ENCODE results near the gene HRG.

The HRG gene

DNA sequence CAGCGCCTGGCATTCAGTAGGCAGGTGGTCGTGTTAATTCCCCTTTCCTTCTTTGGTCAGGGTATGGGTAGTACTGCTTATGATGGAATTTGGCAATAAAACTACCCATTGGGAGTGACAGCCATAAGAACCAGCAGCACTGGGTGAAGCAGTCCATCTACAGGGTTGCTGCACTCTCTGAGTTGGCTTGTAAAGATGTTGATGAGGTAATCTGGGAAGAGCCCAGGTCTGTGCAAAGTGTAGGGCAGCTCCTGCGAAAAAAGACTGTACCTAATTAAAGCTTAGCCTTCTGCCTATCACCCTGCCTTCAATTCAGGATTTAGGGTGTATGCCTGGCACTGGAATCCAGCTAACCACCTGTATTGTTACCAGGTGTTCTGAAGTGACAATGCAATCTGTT is 30.3 kb upstream of the HRG start:
- Histone ChIP-seq H3K27me3 (ENCODE audit: insufficient read depth, low read length) (no peaks in the 10 kb centered on the region; the same call in 1 of the 2 replicates), H3K9ac (ENCODE audit: low read length) (no peak overlapping the region), H3K79me2 (ENCODE audit: insufficient read depth, low read length) (no peaks in the 10 kb centered on the region), H3K36me3 (ENCODE audit: insufficient read depth, low read length) (no peaks in the 10 kb centered on the region; the same call in 1 of the 2 replicates), H2AFZ (ENCODE audit: low read length) (no peak overlapping the region), H3K9me2 (ENCODE audit: low read depth, low read length) (no peaks in the 10 kb centered on the region), H3K27ac (ENCODE audit: low read depth, low read length, poor library complexity, severe bottlenecking) (no peak overlapping the region), H3K9me3 (ENCODE audit: low read length) (peaks cover 9% of the 10 kb centered on the region), H3F3A (ENCODE audit: insufficient read depth, low read length) (no peaks in the 10 kb centered on the region), H3K4me3 (ENCODE audit: low read depth, low read length, poor library complexity, severe bottlenecking) (no peak overlapping the region), H4K20me1 (ENCODE audit: insufficient read depth, low read length) (no peaks in the 10 kb centered on the region), H3K4me1 (ENCODE audit: insufficient read depth, low read length, severe bottlenecking) (no peaks in the 10 kb centered on the region), H3K4me2 (ENCODE audit: low read length) (no peak overlapping the region)
- TF ChIP-seq EZH2 (IDR thresholded peaks at IDR 0.05; ENCODE audit: borderline replicate concordance, low read length), result no peak
- TF ChIP-seq, protein P1, sequence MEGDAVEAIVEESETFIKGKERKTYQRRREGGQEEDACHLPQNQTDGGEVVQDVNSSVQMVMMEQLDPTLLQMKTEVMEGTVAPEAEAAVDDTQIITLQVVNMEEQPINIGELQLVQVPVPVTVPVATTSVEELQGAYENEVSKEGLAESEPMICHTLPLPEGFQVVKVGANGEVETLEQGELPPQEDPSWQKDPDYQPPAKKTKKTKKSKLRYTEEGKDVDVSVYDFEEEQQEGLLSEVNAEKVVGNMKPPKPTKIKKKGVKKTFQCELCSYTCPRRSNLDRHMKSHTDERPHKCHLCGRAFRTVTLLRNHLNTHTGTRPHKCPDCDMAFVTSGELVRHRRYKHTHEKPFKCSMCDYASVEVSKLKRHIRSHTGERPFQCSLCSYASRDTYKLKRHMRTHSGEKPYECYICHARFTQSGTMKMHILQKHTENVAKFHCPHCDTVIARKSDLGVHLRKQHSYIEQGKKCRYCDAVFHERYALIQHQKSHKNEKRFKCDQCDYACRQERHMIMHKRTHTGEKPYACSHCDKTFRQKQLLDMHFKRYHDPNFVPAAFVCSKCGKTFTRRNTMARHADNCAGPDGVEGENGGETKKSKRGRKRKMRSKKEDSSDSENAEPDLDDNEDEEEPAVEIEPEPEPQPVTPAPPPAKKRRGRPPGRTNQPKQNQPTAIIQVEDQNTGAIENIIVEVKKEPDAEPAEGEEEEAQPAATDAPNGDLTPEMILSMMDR (IDR thresholded peaks at IDR 0.05; ENCODE audit: low read length), result no peak

DNA sequence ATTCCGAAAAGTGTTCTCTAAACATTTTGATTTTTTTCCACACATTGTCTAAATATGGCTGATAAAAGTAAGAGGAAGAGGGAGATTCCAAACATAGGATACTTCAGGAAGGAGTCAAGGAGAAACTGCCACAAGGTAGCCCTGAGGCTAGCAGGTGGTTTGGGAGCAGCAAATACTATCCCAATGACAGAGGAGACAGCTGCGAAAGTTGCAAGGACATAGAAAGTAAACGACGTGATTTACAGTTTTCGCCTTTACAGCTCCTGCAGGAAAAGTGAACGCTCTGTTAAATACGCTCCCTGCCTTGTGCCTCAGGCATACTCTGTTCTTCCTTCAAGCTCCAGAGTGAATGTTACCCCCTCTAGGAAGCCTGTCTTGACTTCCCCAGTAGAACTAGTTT is 29.3 kb upstream of the HRG start:
- H3F3A ChIP-seq (ENCODE audit: insufficient read depth, low read length), result no peaks in the 10 kb centered on the region
- no peak overlapping the region for H3K27ac ChIP-seq (ENCODE audit: low read depth, low read length, poor library complexity, severe bottlenecking)
- H3K9me2 ChIP-seq (ENCODE audit: low read depth, low read length), result no peaks in the 10 kb centered on the region
- no peak overlapping the region for H2AFZ ChIP-seq (ENCODE audit: low read length)
- no peaks in the 10 kb centered on the region for H3K4me1 ChIP-seq (ENCODE audit: insufficient read depth, low read length, severe bottlenecking)
- peaks cover 9% of the 10 kb centered on the region for H3K9me3 ChIP-seq (ENCODE audit: low read length)
- no peak overlapping the region for H3K4me3 ChIP-seq (ENCODE audit: low read depth, low read length, poor library complexity, severe bottlenecking)
- H3K27me3 ChIP-seq (ENCODE audit: insufficient read depth, low read length), result no peaks in the 10 kb centered on the region; the same call in 1 of the 2 replicates
- no peak overlapping the region for H3K4me2 ChIP-seq (ENCODE audit: low read length)
- H3K79me2 ChIP-seq (ENCODE audit: insufficient read depth, low read length), result no peaks in the 10 kb centered on the region
- H3K9ac ChIP-seq (ENCODE audit: low read length), result no peak overlapping the region
- no peaks in the 10 kb centered on the region for H4K20me1 ChIP-seq (ENCODE audit: insufficient read depth, low read length)
- H3K36me3 ChIP-seq (ENCODE audit: insufficient read depth, low read length), result no peaks in the 10 kb centered on the region; the same call in 1 of the 2 replicates
- TF ChIP-seq, protein P1 (IDR thresholded peaks at IDR 0.05; ENCODE audit: low read length), result no peak

DNA sequence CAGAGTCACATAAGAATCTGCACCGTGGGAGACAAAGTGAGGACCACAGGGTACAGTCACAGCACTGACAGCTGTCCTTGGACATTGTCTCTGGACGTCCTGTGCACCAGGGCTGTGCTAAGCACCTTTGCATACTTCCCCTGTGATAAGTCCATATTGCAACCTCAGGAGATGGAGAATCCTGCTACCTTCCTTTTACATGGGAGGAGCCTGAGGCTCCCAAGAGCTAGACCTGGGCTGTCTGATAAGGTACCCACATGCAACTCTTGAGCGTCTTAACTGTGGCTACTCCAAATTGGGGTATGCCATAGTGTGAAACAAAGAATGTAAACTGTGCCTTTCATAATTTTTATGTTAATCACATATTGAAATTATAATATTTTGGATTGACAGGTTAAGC is 28.1 kb upstream of the HRG start:
- H3K27me3 ChIP-seq (ENCODE audit: insufficient read depth, low read length), result no peaks in the 10 kb centered on the region; the same call in 1 of the 2 replicates
- no peaks in the 10 kb centered on the region for H3K79me2 ChIP-seq (ENCODE audit: insufficient read depth, low read length)
- H3K4me3 ChIP-seq (ENCODE audit: low read depth, low read length, poor library complexity, severe bottlenecking), result no peak overlapping the region
- H3K4me2 ChIP-seq (ENCODE audit: low read length), result no peak overlapping the region
- no peaks in the 10 kb centered on the region for H4K20me1 ChIP-seq (ENCODE audit: insufficient read depth, low read length)
- no peak overlapping the region for H3K27ac ChIP-seq (ENCODE audit: low read depth, low read length, poor library complexity, severe bottlenecking)
- no peaks in the 10 kb centered on the region; the same call in 1 of the 2 replicates for H3K36me3 ChIP-seq (ENCODE audit: insufficient read depth, low read length)
- no peaks in the 10 kb centered on the region for H3K4me1 ChIP-seq (ENCODE audit: insufficient read depth, low read length, severe bottlenecking)
- H3K9me3 ChIP-seq (ENCODE audit: low read length), result peaks cover 9% of the 10 kb centered on the region
- no peaks in the 10 kb centered on the region for H3F3A ChIP-seq (ENCODE audit: insufficient read depth, low read length)
- no peak overlapping the region for H3K9ac ChIP-seq (ENCODE audit: low read length)
- no peak overlapping the region for H2AFZ ChIP-seq (ENCODE audit: low read length)
- TF ChIP-seq, protein P1 (IDR thresholded peaks at IDR 0.05; ENCODE audit: low read length), result no peak
- no peak for TF ChIP-seq EZH2 (IDR thresholded peaks at IDR 0.05; ENCODE audit: borderline replicate concordance, low read length)
- H3K9me2 ChIP-seq (ENCODE audit: low read depth, low read length), result no peaks in the 10 kb centered on the region
